ENCODE data around the gene BMP2K.

DNA sequence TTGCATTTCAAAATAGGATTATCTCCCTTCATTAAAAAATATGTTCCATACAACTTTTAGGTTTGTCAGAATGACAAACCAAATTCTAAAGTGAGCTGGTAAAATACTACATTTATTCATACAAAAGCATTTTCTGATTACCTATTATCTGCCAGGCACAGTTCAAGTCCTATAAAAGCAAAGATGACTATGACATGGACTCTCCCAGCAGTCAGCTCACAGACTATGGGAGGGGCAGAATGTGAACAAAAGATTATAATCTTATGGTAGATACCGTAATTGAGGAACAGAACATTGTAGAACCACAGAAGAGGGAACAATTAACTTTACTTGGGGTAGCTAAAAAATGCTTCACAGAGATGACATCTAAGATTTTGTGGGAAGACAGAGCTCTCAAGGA, 150.7 kb downstream of the BMP2K start:
- TF ChIP-seq, protein P1, sequence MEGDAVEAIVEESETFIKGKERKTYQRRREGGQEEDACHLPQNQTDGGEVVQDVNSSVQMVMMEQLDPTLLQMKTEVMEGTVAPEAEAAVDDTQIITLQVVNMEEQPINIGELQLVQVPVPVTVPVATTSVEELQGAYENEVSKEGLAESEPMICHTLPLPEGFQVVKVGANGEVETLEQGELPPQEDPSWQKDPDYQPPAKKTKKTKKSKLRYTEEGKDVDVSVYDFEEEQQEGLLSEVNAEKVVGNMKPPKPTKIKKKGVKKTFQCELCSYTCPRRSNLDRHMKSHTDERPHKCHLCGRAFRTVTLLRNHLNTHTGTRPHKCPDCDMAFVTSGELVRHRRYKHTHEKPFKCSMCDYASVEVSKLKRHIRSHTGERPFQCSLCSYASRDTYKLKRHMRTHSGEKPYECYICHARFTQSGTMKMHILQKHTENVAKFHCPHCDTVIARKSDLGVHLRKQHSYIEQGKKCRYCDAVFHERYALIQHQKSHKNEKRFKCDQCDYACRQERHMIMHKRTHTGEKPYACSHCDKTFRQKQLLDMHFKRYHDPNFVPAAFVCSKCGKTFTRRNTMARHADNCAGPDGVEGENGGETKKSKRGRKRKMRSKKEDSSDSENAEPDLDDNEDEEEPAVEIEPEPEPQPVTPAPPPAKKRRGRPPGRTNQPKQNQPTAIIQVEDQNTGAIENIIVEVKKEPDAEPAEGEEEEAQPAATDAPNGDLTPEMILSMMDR (IDR thresholded peaks at IDR 0.05; ENCODE audit: poor library complexity) = no peak
- no peak for TF ChIP-seq EZH2 (IDR thresholded peaks at IDR 0.05; ENCODE audit: borderline replicate concordance)
- TF ChIP-seq EZH2phosphoT487 (IDR thresholded peaks at IDR 0.05; ENCODE audit: low read depth, severe bottlenecking, unreplicated experiment) = no peak
